Lower leg skin (tissue), 3 donors: ENCODE results near the gene C1orf50.

Source experiments
- CTCF ChIP-seq, 3 donors: fragments of 450-650 bp; IDR thresholded peaks; one replicate each; pipeline ENCODE4 v1.5.1; 2016; ENCODE audit warnings: antibody characterized with exemption in 3 of 3, mild to moderate bottlenecking in 3 of 3, moderate library complexity in 2 of 3
- POLR2A ChIP-seq, 2 donors: fragments of 450-650 bp; IDR thresholded peaks; one replicate each; pipeline ENCODE4 v1.6.1; 2016 to 2017; ENCODE audit warnings: antibody characterized with exemption in 2 of 2, mild to moderate bottlenecking in 1 of 2, moderate library complexity in 1 of 2

GRCh38 chr1:42731585-42731984 is 35.5 kb upstream of the C1orf50 start:
- TF ChIP-seq POLR2A (IDR thresholded peaks at IDR 0.05) (no peak), CTCF (IDR thresholded peaks at IDR 0.05) (no peak)
